Hypothalamus (tissue), 51 donors: Measurements from ENCODE around the gene ARHGAP26.

Experiments
- DNase-seq, 51 donors: peaks; one replicate each; lab custom pipeline; 2025; lab: John Stamatoyannopoulos, UW

Gene ARHGAP26

DNA sequence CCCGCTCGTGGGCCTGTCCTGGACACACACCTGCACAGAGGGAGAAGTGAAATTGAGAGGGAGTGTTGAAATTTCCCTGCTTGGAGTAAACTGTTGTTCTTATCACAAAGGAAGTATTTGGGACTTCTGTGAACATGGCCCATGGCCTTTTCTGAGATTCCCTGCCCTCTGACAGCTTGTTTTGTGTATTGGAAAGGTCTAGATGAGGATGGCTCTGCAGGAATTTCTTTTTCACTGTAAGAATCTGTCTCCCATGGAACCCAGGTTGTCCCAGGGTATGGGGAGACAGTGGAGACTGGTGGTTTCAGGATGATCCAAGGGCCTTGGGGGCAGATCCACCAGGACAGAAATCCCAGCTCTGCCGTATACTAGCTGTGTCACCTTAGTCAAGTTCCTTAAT, 121.8 kb downstream of the ARHGAP26 start:
- no peak for DNase-seq

DNA sequence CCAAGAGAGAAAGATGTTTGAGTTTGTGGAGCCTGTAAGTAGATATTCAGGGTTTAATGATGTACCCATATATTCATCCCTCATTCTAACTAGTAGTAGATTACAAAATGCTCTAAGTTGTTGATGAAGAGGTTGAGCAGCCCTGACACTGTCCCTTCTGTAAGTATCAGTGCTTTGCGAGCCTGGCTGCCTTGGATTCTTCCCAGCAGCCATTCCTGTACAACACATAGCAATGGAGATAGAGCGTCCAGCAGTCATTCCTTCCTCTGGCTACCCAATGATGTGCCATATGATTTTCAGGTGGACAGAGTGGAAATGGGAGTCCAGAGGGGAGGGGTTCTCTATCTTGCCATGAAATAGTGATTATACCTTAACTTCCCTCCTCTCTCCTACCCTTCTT, 124.1 kb downstream of the ARHGAP26 start:
- DNase-seq, result no peak

DNA sequence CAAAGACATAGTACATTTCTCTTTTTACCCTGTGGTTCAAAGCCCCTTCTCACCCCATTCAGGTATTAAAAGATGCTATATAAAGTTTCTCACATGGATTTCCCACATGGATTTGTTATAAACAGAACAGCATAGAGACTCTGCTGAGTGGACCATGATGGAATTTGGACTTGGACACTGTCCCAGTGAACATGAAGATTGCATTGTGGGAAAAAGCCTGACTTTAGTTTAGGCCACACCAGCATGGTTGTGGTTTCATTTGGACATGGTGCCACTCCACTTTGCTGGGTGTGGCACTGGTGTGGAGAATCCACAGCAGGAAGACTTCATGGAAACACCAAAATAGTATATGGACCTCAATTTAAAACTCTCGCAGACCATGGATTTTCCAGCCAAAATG, 124.6 kb downstream of the ARHGAP26 start:
- DNase-seq, result no peak

DNA sequence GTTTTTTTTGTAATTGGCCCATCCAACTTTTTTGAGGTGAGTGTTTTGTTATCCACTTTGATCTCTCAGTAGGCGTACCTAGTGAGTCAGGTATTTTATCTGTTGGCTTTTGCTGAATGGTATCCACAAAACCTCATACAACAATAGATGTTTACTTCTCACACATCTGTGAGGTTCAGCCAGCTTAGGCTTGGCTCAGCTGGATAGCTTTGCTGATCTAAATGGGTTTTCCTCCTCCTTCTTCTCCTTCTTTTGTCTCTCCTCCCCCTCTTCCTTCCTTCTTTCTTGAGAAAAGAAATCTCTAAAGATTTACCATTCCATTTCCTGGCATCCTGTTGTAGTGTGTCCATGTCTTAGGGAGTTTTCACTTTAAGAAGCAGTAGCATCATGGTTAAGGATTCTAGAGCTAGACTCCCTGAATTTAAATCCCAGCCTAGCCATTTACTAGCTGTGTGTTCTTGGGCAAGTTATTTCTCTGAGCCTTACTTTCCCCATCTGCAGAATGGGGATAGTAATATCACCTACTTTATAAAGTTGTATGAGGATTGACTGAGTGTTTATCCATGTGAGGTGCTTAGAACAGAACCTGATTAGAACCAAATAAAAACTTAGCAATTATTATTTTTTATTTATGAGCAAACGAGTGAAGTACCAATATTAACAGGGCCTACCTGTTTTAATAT, 126.3 kb downstream of the ARHGAP26 start:
- no peak for DNase-seq

DNA sequence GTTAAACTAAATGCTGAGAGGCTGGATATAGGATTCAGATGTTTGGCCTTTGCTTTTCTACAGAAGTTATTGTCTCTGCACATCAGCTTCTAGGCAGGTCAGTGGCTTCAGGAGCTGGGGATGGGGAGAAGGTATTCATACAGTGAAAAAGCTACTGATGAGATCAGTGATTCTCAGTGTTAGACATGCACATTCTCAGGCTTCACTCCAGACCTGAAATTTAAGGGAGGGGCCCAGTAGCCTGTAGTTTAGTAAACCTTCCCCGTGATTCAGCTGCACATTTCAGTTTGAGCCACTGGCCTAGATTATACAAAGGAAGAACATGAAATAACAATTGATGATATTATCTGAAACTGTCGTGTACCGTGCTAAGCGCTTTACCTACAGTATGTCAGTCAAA, 127.2 kb downstream of the ARHGAP26 start:
- DNase-seq, result no peak

DNA sequence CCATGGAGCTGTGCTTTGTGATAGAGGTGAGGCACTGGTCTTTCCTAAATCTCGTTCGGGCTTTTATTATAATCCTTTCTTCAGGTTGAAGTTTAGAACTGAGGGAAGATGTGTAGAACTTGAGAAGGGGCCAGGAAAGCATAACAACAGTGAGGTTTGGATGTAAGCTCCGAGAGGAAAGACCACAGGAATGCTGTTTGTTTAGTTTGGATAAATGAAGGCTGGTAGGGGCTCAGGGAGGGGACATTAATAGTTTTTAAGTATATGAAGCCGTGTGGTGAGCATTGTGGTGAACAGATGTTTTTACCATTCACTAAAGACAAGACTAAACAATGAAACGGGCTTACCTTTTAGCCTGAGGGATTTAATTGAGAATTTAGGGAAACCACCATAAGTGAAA, 130.8 kb downstream of the ARHGAP26 start:
- DNase-seq, result no peak

DNA sequence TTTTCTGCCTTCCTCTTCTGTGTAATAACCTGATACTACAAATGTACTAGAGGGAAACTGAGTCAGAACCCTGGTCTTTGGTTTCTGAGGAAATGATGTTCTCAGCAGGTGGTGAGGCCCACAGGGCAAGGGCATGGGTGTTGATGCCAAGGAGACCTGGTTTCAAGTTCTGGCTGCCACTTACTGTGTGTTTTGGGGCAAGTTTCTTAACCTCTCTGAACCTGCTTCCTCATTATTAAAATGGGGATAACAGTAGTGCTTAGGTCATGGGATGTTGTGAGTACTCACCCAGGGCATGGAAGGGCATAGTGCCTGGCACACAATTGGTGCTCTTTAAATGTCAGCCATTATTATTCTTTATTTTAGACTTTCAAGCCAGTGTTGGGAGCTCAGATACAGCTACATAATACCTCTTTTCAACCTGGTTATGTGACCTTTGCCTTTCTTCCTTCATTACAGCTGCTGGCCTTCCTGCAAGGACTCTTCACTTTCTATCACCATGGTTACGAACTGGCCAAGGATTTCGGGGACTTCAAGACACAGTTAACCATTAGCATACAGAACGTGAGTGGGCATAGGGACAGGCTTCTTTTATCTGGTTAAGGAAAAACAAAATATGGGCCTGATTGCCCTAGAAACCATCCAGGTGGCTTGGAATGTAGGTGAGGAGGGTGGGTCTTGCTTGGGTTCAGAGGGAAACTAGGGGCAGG, 131.5 kb downstream of the ARHGAP26 start:
- DNase-seq, result peak in 2 of 51 donors; percentile 2 to 4

DNA sequence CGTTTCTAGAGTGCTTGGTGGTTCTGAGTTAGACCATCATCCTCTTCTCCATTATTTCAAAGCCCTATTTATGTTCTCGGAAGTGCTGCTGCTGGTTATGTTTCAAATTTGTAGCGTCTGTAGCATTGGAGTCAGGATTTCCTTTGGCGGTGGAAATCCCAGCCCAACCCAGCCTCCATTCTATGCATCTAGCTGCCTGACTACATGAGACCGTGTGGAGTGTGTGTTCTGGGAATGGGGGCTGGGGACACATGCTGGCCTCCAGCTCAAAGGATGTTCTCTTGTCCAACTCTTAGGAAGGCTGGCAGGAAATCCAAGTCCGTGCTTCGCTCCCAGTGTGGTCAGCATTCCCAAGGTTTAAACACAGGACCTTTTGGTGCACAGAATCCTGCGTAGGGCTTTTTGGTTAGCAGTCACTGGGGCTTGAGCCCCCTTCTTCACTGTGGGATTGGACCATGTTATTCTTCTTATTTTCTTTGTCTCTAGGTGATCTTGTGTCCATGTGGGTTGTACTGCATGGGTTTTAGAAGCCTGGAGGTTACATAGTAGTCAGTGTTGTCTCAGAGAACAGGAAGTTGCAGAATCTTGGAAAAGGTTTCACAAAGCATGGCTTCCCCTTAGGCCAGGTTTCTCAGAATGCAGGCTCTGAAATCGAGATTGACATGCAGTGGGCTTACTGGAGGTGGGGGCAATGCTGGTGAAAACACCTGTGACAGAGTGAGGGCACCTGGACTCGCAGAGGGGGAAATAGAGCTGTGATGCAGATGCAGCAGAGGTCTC, 132.2 kb downstream of the ARHGAP26 start:
- DNase-seq, result no peak

DNA sequence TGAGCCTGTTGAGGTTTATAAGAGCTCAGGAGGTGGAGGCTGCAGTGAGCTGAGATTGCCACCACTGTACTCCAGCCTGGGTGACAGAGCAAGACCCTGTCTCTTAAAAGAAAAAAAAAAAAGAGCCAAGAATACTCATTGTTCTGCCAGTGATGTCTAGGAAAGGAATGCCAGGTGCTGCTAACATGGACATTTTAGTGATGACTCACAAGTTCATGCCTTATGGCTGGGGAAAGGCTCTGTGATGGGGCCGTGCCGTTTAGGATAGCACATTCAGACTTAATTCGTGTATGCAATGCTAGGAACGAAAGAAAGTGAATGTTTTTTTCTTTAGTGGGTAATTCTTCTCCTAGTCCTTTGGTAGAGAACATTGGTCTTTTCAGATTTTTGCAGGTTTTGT, 134.2 kb downstream of the ARHGAP26 start:
- no peak for DNase-seq

DNA sequence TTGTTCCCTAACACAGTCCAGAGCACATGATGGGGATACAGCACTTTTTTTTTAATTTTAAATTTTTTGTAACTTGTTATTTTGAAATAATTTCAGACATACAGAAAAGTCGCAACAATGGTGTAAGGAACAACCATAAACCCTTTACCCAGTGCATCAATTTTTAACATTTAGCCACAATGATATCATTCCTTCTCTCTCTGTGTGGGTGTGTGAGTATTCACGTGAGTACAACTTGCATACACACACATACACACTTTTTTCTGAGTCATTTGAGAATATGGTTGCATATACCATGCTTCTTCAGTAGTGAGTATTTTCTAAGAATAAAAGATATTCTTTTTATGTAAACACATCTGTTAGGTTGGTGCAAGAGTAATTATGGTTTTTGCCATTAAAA, 135.2 kb downstream of the ARHGAP26 start:
- no peak for DNase-seq

DNA sequence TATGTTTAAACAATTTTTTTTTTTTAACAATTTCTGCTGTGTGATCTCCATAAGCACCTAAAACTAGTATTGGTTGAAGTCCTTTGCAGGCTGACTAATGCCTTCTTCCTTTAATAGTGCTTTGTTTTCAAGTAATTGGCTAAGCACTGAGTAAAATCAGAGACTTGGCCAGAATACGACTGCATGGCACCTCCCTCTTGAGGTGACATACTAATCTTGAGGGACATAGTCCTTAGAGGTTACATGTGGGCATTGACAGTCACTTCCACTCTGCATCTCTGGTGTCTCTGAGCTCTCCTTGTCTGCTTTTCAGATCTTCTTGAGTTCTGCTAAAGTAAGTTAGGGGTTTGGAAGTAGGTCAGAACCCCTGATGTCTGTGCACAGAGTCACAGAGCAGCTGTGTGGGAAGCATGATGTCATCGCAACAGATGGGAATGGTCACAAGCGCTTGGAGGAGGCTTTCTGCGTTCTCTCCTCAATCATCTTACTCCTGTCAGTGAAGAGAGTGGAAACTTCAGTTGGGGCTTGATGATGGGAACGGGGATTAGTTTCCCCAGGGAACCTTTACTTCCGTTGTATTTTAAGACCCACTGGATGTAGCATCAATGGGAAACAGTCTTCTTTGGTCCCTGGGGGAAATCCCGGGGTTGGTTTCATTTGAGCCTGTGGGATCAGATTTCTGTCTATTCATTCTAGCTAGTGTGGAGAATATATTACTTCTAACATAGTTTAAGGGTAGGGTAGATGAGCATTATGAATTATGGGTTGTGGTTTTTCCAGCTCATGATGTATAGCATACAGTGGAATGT, 136.9 kb downstream of the ARHGAP26 start:
- no peak for DNase-seq

DNA sequence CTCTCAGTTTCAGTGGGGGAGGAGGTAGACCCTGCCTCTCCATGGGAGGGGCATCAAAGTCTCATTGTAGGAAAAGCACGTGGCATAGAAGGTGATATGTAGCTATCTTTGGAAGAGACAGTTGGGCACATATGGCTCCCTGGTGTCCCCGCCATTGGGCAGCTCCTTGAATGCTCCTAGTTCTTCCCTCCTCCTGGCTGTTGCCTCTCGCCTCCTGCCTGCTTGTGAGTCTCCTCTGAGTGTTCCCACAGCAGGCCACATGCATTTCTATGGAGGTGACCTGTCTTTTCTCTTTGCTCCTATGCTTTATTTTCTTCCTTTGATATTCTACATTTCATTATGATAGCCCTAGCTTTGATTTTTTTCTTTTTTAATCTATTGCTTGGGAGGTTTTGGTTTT, 138.5 kb downstream of the ARHGAP26 start:
- no peak for DNase-seq

DNA sequence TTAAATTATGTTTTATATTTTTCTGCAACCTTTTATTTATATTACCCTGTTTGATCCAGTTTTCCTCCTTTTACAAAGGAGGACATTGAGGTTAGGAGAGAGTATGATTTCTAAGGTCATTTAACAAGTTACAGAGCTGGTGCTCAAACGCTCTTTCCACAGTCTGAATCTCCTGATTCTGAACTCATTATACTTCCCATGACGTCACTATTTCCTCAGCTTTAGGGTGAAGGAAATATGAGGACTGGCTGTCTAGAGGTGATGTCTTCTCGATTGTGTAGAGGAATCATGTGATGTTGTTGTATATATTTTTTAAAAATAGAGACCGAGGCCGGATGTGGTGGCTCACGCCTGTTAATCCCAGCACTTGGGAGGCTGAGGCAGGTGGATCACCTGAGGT, 140.0 kb downstream of the ARHGAP26 start:
- DNase-seq, result no peak

DNA sequence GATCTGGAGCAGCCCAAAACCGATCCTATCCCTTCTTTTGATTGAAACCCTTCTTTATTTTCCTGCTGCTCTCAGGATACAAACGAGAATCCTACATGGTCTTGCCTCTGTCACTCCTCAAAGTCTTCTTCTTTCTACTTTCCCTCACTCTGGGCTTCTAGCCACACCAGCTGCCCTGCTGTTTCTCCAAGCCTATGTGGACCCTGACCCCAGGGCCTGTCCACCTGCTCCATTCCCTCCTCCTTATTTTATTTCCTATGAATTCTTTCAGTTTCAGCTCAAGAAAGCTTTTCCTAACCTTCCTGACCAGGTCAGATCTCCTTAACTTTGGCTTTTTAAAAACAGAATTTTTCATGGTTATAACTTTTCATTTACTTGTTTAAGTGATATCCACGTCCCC, 141.0 kb downstream of the ARHGAP26 start:
- no peak for DNase-seq

DNA sequence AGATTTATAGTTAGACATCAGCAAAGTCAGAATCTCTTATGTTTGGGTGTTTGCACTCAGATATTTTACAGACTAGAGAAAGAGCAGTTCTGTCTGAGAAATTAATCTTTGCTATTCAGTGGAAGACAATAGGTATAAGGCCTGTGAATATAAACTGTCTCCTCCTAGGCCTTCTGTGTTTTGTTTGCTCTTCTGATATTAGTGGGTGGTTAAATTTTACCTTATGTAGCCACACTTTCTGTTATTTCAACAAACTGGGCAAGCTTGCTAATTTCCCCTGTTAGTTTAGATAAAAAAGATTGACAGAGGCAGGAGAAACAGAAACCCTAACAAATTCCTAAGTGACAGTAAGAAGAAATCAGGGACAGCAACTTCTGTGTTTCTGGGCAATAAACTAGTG, 141.6 kb downstream of the ARHGAP26 start:
- no peak for DNase-seq

DNA sequence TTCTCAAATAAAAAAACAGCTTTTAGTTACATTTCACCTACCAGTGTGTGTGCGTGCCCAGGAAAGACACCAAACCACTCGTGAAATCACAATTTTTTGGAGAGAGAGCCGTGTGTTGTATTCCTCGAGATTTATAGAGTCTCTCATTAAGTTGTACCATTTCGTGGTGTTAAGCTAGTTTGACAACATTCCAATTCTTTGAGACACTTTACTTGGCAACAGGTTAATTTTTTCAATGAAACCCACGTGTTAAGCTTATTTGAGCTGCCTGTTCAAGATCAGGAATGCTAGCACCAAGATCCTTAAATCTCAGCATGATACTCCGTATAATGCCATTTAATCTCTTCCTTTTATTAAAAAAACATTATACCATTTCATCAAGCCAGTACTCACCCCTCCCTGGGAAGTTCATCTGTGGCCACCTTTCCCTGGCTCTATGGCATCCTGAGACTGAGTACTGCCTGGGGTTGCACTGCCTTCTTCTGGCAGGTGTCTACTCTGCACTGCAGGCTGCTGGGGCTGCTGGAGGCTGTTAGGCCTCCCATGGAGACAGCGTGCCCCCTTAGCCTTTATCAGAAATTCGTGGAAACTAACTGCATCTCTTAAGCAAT, 143.7 kb downstream of the ARHGAP26 start:
- DNase-seq, result no peak

DNA sequence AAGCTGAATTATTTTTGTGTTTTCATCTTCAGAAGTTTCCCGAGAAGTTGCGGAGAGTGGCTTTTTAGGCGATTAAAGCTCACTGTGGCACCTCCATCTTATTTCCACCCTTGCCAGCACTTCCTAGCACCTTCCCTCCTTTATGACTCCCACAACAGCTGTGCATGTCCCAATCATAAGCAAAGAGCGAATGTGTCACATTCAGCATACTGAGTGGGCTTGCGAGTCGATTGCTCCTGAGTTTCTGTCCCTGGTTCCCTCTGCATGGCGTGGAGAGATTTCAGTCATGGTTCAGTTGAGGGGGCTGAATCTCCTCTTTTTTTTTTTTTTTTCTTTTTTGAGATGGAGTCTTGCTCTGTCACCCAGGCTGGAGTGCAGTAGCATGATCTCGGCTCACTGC, 144.9 kb downstream of the ARHGAP26 start:
- no peak for DNase-seq

DNA sequence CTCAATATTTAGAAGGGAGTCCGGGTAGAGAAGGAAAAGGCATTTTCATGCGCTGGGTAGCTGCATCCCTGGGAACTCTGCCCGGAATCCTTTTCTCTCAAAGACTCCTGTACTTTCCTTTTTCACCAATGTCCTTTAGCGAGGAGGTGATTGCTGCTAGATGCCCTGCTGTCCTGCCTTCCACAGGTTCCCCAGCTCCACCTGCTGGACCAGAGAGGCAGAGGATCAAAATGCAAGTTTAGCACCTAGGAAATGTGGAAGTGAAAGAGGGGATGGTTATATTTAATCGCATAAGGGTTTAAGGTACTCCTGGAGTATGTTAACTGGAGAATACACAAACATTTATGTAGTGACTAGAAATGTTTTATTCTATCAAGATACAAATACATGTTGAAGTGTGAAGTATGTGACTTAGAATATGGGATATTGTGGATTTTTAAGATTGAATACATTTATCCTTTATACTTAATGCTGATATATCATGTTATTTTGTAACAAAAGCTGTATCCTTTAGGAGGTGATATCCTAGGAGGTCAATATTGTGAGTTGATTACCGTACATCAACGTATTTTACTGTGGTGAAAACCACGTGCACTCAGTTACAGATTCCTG, 145.7 kb downstream of the ARHGAP26 start:
- peak in 11 of 51 donors; percentile 7 to 28 (median 21) for DNase-seq

DNA sequence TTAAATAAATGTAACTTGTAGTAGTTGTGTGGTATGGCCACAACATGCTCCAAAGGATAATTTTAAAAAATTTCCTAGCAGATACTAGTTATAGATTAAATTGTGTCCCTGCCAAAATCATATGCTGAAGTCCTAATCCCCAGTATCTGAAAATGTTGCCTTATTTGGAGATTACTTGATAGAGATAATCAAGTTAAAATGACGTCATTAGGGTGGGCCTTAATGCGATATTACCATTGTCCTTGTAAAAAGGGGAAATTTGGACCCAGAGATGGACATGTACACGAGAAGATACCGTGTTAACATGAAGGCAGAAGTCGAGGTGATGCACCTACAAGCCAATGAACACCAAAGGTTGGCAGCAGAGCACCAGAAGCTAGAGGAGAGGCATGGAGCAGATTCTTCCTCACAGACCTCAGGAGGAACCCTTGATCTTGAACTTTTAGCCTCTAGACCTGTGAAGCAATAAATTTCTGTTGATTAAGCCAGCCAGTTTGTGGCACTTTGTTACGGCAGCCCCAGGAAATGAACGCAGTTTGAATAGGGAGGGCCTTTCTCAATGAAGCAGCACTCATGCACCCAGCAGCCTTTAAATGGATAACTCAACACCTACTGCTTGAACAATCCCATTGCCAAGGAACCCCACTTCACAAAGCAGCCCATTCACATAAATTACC, 148.9 kb downstream of the ARHGAP26 start:
- no peak for DNase-seq
